LNCaP clone FGC (cell line): ENCODE data around the gene SREK1IP1.
"Not testable (repeated sequence)": the region's sequence is repeated elsewhere in the genome, so short reads cannot be mapped to it uniquely, and the experiment has no call there.

Experiments
- DNase-seq: peaks from one replicate; pipeline ENCODE4 v3.0.0-alpha.2; 2011; ENCODE audit warnings: low read depth
- H3K4me3 ChIP-seq: 2 replicates; pipeline ENCODE4 v1.5.1; 2011; ENCODE audit warnings: mild to moderate bottlenecking, low read depth, low read length, control low read depth
- CTCF ChIP-seq: IDR thresholded peaks from 2 replicates; pipeline ENCODE4 v1.5.1; 2012; ENCODE audit warnings: mild to moderate bottlenecking; ENCODE audit not compliant: control insufficient read depth, insufficient read depth; ENCODE audit errors: extremely low read depth

The SREK1IP1 gene

GRCh38 chr5:64700765-64701164 lies 67.7 kb downstream of the SREK1IP1 start:
- no peak for DNase-seq
- no peak for TF ChIP-seq CTCF
- no peak overlapping the region for H3K4me3 ChIP-seq

GRCh38 chr5:64696414-64696813 lies 72.1 kb downstream of the SREK1IP1 start:
- not testable (repeated sequence) for H3K4me3 ChIP-seq, DNase-seq

GRCh38 chr5:64693636-64694035 lies 74.9 kb downstream of the SREK1IP1 start:
- TF ChIP-seq CTCF, result no peak
- no peak overlapping the region for H3K4me3 ChIP-seq
- DNase-seq, result no peak

DNA sequence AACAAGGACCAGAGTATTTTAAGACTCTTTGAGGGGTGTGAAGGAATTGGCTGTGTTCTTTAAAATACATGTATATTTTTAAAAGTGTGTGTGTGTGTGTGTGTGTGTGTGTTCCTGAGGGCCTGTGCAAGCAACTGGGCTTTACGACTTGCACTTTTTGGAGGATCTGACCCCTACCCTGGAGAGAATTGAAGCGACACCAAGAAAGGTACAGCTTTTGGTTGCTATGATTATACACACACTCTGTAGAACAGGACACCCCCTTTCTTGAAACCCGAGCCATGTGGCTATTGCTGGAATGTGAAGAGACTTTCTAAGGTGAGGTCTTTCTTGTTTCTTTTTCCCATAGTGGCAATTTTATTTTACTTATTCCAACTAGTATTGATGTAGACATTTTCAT lies 77.2 kb downstream of the SREK1IP1 start:
- no peak overlapping the region for H3K4me3 ChIP-seq
- TF ChIP-seq CTCF, result no peak
- DNase-seq, result no peak

DNA sequence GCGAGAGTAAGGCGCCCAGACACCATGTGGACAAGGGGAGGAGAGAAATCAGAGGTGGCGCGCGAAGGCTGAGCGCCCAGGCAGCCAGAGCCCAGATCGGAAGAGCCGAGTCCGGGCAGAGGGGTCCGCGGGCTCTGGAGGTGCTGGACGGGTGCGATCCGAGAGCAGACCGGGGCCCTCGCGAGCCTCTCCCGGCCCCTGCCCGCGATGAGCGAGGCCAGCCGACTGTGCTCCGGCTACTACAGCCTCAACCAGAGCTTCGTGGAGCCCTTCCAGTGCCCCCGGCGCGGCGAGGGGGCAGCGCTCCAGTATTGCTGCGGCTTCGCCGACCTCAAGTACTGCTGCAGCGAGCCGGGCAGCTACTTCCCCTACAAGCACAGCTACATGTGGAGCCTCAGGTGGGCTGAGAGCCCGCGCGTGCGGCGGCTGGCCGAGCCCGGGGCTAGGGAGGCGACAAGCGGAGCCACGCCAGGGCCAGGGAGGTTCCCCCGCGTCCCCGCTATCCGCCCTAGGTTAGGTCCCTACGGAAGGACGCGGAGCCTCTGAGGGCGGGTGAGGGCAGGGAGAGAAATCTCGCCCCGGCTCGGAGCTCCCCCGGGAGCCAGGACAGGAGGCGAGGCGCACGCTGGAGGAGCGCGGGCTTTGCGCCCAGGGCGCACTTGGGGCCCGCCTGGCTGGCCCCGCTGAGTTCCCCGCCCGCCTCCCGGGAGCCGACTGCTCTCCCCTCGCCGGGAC lies 77.9 kb downstream of the SREK1IP1 start, which contains the start of gene SHISAL2B:
TSS of gene SHISAL2B (plus strand) at position 87 of the 735 bp plus-strand sequence. CDS start at position 208, 121 bp downstream.
- DNase-seq, result no peak
- peak within 1 kb of the TSS; percentile 36 for H3K4me3 ChIP-seq
- no peak for TF ChIP-seq CTCF

DNA sequence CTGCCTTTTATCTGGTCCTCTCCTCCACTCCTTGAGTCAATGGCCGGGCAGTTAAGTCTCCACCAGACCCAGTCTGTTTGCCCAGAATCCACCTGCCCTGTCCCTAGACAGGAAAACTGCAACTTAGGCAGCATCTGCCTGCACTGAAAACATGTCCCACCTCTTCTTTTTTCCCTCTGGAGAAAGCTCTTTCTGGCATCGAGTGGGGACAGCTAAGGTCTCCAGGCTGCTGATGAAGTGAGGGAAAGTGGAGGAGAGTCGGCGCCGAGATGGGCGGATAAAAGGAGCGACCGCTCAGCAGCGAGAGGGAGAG lies 78.4 kb downstream of the SREK1IP1 start:
- H3K4me3 ChIP-seq, result no peak overlapping the region
- no peak for TF ChIP-seq CTCF
- no peak for DNase-seq

- H3K4me3 ChIP-seq, result no peak overlapping the region
- no peak for DNase-seq
- TF ChIP-seq CTCF, result no peak
Observed at GRCh38 chr5:64688965-64689364, 79.5 kb downstream of the SREK1IP1 start.
